ENCODE data around the gene PCCA. TPM values are rescaled to one million over a fixed set of nuclear protein-coding genes. Genes with fewer than 3 reads are reported as not detected.

Gene PCCA
- total RNA-seq, 2 donors from 2014 or later, result 19.6 to 38.6 TPM

- TF ChIP-seq CTCF (IDR thresholded peaks at IDR 0.05), result no peak
- no peaks in the 10 kb centered on the region for H3K4me1 ChIP-seq
- no peaks in the 10 kb centered on the region for H3K36me3 ChIP-seq
- DNase-seq (ENCODE audit: low spot score), result no peak
- H3K4me3 ChIP-seq, result no peak overlapping the region
- no peaks in the 10 kb centered on the region for H3K9me3 ChIP-seq
- no peak overlapping the region for H3K27ac ChIP-seq
- no peaks in the 10 kb centered on the region for H3K27me3 ChIP-seq
Observed at GRCh38 chr13:100195568-100195967, 106.7 kb downstream of the PCCA start.

- H3K4me3 ChIP-seq, result no peak overlapping the region
- no peaks in the 10 kb centered on the region for H3K4me1 ChIP-seq
- no peaks in the 10 kb centered on the region for H3K27me3 ChIP-seq
- TF ChIP-seq CTCF (IDR thresholded peaks at IDR 0.05), result no peak
- DNase-seq (ENCODE audit: low spot score), result no peak
- H3K36me3 ChIP-seq, result no peaks in the 10 kb centered on the region
- no peaks in the 10 kb centered on the region for H3K9me3 ChIP-seq
- H3K27ac ChIP-seq, result no peak overlapping the region
Observed at GRCh38 chr13:100196375-100196774, 107.5 kb downstream of the PCCA start.

- Histone ChIP-seq H3K9me3 (no peaks in the 10 kb centered on the region), H3K36me3 (no peaks in the 10 kb centered on the region), H3K4me1 (no peaks in the 10 kb centered on the region), H3K27ac (no peak overlapping the region), H3K27me3 (no peaks in the 10 kb centered on the region), H3K4me3 (no peak overlapping the region)
- no peak for DNase-seq (ENCODE audit: low spot score)
- no peak for TF ChIP-seq CTCF (IDR thresholded peaks at IDR 0.05)
Observed at GRCh38 chr13:100197116-100197515, 108.2 kb downstream of the PCCA start.

GRCh38 chr13:100197591-100198365 lies 108.9 kb downstream of the PCCA start:
- TF ChIP-seq CTCF (IDR thresholded peaks at IDR 0.05), result no peak
- Histone ChIP-seq H3K4me3 (no peak overlapping the region), H3K4me1 (no peaks in the 10 kb centered on the region), H3K9me3 (no peaks in the 10 kb centered on the region), H3K27ac (no peak overlapping the region), H3K27me3 (no peaks in the 10 kb centered on the region), H3K36me3 (no peaks in the 10 kb centered on the region)
- DNase-seq (ENCODE audit: low spot score), result no peak

- no peaks in the 10 kb centered on the region for H3K27me3 ChIP-seq
- TF ChIP-seq CTCF (IDR thresholded peaks at IDR 0.05), result no peak
- no peaks in the 10 kb centered on the region for H3K36me3 ChIP-seq
- H3K4me1 ChIP-seq, result no peaks in the 10 kb centered on the region
- no peaks in the 10 kb centered on the region for H3K9me3 ChIP-seq
- no peak for DNase-seq (ENCODE audit: low spot score)
- H3K4me3 ChIP-seq, result no peak overlapping the region
- H3K27ac ChIP-seq, result no peak overlapping the region
Observed at GRCh38 chr13:100203696-100204367, 114.9 kb downstream of the PCCA start.
